ENCODE measurements around the gene DENND5B. TPM values are rescaled to one million over a fixed set of nuclear protein-coding genes. Genes with fewer than 3 reads are reported as not detected.
A peak's percentile ranks its signal among the peaks of the same experiment; 100 is the strongest.

The DENND5B gene
- total RNA-seq, 1 experiment from 2014 or later = 13.8 TPM

DNA sequence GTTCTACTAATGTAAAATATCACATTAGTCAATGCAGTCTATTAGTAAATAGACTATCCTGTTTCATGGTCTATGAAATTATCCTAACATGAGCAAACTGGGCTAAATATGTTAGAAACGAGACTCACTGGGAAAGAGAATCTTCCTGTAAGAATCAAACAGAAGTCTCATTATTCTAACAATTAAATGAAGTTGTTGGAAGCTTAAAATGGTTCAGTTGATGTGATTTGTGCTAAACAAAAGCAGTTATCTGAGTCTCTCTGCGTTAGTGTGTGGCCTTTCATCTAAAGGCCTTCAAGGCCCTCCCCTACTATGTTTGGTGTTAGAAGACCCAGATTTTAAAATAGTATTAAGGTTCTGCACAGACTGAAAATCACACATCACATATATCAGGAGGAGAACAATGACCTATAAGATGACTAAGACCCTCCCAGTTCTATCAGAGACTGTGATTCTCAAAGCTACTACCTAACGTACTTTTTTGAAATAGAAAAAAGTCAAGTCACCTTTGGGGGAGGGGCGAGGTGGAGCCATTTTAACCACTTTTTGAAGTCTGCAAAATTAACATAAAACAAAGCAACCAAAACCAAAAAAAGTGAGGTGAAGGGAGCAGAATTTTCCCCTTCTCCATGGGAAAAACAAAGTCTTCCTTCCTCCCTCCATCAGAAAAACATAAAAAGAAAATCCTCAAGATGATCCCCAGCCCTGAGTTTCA, 82.3 kb downstream of the DENND5B start (continued):
- TF ChIP-seq E2F4 (CRISPR knock-in tag; IDR thresholded peaks at IDR 0.05; ENCODE audit: borderline replicate concordance, low read depth) = no peak
- TF ChIP-seq E2F1 (CRISPR knock-in tag; IDR thresholded peaks at IDR 0.05) = no peak
- no peak for TF ChIP-seq MXD4 (CRISPR knock-in tag; IDR thresholded peaks at IDR 0.05; ENCODE audit: borderline replicate concordance)
- no peak for TF ChIP-seq RELA (CRISPR knock-in tag; IDR thresholded peaks at IDR 0.05; ENCODE audit: borderline replicate concordance)
- no peak for TF ChIP-seq ZMAT4 (CRISPR knock-in tag; IDR thresholded peaks at IDR 0.05)

- Mint-ChIP-seq H3K27me3 (ENCODE audit: low read depth) (no peaks in the 10 kb centered on the region), H3K36me3 (peaks cover 17% of the 10 kb centered on the region), H3K27ac (peak overlapping the region; percentile 82), H3K9me3 (peaks cover 15% of the 10 kb centered on the region), H3K4me3 (no peak overlapping the region), H3K4me1 (peaks cover 35% of the 10 kb centered on the region)
- CTCF ChIA-PET = no interaction called here
- DNase-seq (ENCODE audit: low spot score) (no peak), ATAC-seq (no peak)
- TF ChIP-seq TEAD4 (CRISPR knock-in tag; IDR thresholded peaks at IDR 0.05) (no peak), ZNF396 (CRISPR knock-in tag; IDR thresholded peaks at IDR 0.05; ENCODE audit: borderline replicate concordance) (no peak), ATF1 (CRISPR knock-in tag; IDR thresholded peaks at IDR 0.05) (no peak), ZNF232 (CRISPR knock-in tag; IDR thresholded peaks at IDR 0.05) (no peak), OVOL2 (CRISPR knock-in tag; IDR thresholded peaks at IDR 0.05; ENCODE audit: borderline replicate concordance) (no peak), TCF7 (CRISPR knock-in tag; IDR thresholded peaks at IDR 0.05; ENCODE audit: low read depth) (no peak), NR2C2 (CRISPR knock-in tag; IDR thresholded peaks at IDR 0.05) (no peak), ELF4 (CRISPR knock-in tag; IDR thresholded peaks at IDR 0.05; ENCODE audit: low read depth) (no peak), ZNF512 (CRISPR knock-in tag; IDR thresholded peaks at IDR 0.05; ENCODE audit: borderline replicate concordance) (no peak), AR (CRISPR knock-in tag; IDR thresholded peaks at IDR 0.05) (no peak), RORB (CRISPR knock-in tag; IDR thresholded peaks at IDR 0.05) (no peak), SMAD3 (CRISPR knock-in tag; IDR thresholded peaks at IDR 0.05; ENCODE audit: borderline replicate concordance) (no peak), KAT7 (CRISPR knock-in tag; IDR thresholded peaks at IDR 0.05; ENCODE audit: borderline replicate concordance) (no peak), SMAD4 (CRISPR knock-in tag; IDR thresholded peaks at IDR 0.05) (no peak), NR3C1 (CRISPR knock-in tag; conservative IDR thresholded peaks at IDR 0.05; ENCODE audit: low read depth) (no peak)
- TF ChIP-seq, protein P1, sequence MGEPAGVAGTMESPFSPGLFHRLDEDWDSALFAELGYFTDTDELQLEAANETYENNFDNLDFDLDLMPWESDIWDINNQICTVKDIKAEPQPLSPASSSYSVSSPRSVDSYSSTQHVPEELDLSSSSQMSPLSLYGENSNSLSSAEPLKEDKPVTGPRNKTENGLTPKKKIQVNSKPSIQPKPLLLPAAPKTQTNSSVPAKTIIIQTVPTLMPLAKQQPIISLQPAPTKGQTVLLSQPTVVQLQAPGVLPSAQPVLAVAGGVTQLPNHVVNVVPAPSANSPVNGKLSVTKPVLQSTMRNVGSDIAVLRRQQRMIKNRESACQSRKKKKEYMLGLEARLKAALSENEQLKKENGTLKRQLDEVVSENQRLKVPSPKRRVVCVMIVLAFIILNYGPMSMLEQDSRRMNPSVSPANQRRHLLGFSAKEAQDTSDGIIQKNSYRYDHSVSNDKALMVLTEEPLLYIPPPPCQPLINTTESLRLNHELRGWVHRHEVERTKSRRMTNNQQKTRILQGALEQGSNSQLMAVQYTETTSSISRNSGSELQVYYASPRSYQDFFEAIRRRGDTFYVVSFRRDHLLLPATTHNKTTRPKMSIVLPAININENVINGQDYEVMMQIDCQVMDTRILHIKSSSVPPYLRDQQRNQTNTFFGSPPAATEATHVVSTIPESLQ (CRISPR knock-in tag; IDR thresholded peaks at IDR 0.05) = no peak
- TF ChIP-seq, protein P2, sequence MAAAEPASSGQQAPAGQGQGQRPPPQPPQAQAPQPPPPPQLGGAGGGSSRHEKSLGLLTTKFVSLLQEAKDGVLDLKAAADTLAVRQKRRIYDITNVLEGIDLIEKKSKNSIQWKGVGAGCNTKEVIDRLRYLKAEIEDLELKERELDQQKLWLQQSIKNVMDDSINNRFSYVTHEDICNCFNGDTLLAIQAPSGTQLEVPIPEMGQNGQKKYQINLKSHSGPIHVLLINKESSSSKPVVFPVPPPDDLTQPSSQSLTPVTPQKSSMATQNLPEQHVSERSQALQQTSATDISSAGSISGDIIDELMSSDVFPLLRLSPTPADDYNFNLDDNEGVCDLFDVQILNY (CRISPR knock-in tag; IDR thresholded peaks at IDR 0.05) = no peak
- POLR2A ChIA-PET = interaction anchor here (0.9 kb wide), 1 partner anchor 11 kb away, joined by 3 read pairs; no protein-coding TSS in a partner anchor
Observed at GRCh38 chr12:31507966-31508365, 83.0 kb downstream of the DENND5B start.
